Chondrocyte (in vitro differentiated cells): ENCODE results near the gene USP12. TPM values are rescaled to one million over a fixed set of nuclear protein-coding genes. Genes with fewer than 3 reads are reported as not detected.

Experiments
- DNase-seq: peaks from one replicate; pipeline ENCODE4 v3.0.0; 2021; ENCODE audit warnings: mixed read lengths, low spot score
- H3K27ac Mint-ChIP-seq: one replicate; pipeline ENCODE4 v1.8.0; 2021; ENCODE audit warnings: mild to moderate bottlenecking, moderate library complexity, mixed read lengths; ENCODE audit not compliant: unreplicated experiment
- H3K27me3 Mint-ChIP-seq: 2 replicates; pipeline ENCODE4 v1.8.0; 2021; ENCODE audit warnings: low read depth, mixed read lengths
- H3K36me3 Mint-ChIP-seq: 2 replicates; pipeline ENCODE4 v1.8.0; 2021; ENCODE audit warnings: low read depth, mixed read lengths
- H3K4me1 Mint-ChIP-seq: 2 replicates; pipeline ENCODE4 v1.8.0; 2021; ENCODE audit warnings: low read depth, mild to moderate bottlenecking, mixed read lengths
- H3K4me3 Mint-ChIP-seq: one replicate; pipeline ENCODE4 v1.8.0; 2021; ENCODE audit warnings: mild to moderate bottlenecking, moderate library complexity, mixed read lengths; ENCODE audit not compliant: unreplicated experiment
- H3K9me3 Mint-ChIP-seq: 2 replicates; pipeline ENCODE4 v1.8.0; 2021; ENCODE audit warnings: low read depth, mixed read lengths
- total RNA-seq: library from RNA; stranded (reverse); gene quantifications from 3 replicates; pipeline ENCODE4 v1.2.1, GENCODE V29; 2021
- TF ChIP-seq, protein P1 (sequence below): fragments of 200-600 bp; sonication (generic); IDR thresholded peaks from 2 replicates; pipeline ENCODE4 v1.5.0; 2021; ENCODE audit warnings: antibody characterized with exemption, mild to moderate bottlenecking, moderate library complexity

Gene USP12
- total RNA-seq, 1 donor from 2014 or later: 23.2 TPM

DNA sequence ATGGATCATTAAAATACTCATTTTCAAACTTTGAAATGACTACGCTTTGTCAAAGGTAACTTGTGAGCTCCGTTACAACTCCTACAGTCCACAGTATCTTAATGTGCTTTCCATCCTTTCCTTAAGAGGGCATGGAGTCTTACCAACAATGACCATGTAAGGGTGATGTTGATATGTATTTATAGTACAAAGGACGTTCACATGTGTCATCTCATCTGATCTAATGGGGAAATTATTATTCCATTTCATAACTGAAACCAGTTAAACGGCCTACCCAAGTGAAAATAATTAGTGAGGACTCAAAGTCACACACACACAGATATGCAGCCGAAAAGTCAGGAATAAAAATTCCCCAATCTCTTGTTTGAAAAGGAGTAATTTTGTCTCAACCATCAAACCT, 9.6 kb downstream of the USP12 start:
- no peak overlapping the region for H3K27ac Mint-ChIP-seq
- DNase-seq: no peak
- TF ChIP-seq, protein P1, sequence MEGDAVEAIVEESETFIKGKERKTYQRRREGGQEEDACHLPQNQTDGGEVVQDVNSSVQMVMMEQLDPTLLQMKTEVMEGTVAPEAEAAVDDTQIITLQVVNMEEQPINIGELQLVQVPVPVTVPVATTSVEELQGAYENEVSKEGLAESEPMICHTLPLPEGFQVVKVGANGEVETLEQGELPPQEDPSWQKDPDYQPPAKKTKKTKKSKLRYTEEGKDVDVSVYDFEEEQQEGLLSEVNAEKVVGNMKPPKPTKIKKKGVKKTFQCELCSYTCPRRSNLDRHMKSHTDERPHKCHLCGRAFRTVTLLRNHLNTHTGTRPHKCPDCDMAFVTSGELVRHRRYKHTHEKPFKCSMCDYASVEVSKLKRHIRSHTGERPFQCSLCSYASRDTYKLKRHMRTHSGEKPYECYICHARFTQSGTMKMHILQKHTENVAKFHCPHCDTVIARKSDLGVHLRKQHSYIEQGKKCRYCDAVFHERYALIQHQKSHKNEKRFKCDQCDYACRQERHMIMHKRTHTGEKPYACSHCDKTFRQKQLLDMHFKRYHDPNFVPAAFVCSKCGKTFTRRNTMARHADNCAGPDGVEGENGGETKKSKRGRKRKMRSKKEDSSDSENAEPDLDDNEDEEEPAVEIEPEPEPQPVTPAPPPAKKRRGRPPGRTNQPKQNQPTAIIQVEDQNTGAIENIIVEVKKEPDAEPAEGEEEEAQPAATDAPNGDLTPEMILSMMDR: no peak
- H3K4me1 Mint-ChIP-seq: peaks cover 45% of the 10 kb centered on the region
- no peaks in the 10 kb centered on the region for H3K27me3 Mint-ChIP-seq
- H3K9me3 Mint-ChIP-seq: no peaks in the 10 kb centered on the region
- H3K4me3 Mint-ChIP-seq: no peak overlapping the region
- peaks cover 2% of the 10 kb centered on the region for H3K36me3 Mint-ChIP-seq

DNA sequence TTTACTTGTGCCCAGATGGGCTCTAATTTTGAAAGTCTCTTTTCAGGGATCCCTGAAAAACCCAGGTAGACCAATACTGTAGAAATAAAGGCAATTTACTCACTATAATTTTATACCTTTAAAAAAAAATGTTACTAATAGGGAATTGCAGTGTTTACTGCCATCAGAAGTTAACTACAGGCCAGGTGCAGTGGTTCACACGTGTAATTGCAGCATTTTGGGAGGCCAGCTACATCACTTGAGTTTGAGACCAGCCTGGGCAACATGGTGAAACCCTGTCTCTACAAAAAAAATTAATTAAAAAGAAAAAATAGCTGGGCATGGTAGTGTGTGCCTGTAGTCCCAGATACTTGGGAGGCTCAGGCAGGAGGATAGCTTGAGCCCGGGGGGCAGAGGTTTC, 10.2 kb downstream of the USP12 start:
- Mint-ChIP-seq H3K27ac (no peak overlapping the region), H3K4me1 (peaks cover 41% of the 10 kb centered on the region), H3K27me3 (no peaks in the 10 kb centered on the region), H3K4me3 (no peak overlapping the region), H3K36me3 (peaks cover 4% of the 10 kb centered on the region), H3K9me3 (no peaks in the 10 kb centered on the region)
- TF ChIP-seq, protein P1: no peak
- no peak for DNase-seq

DNA sequence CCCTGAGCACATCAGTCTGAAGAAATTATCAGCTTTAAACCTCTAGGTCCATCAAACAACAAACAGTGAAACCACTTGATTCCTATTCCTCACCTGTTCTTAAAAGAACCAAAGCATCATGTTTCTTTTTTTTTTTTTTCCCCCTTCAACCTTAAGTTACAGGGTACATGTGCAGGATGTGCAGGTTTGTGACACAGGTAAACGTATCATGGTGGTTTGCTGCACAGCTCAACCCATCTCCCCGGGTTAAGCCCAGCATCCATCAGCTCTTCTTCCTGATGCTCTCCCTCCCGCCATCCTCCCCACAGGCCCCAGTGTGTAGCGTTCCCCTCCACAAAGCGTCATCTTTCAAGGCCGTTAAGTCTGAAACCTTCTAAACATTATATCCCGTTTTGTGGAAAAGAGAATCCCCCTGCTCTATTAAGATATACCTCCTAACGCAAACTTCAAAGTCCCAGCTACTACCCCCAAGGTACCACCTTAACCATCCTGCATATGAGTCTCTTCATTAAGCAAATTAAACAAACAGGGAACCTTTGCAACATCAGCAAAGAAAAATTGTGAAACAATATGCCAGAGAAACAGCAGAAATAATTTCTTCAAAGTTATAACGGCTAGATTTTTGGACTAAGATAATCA, 10.8 kb downstream of the USP12 start:
- Mint-ChIP-seq H3K4me1 (peaks cover 36% of the 10 kb centered on the region), H3K9me3 (peaks cover 5% of the 10 kb centered on the region), H3K36me3 (peaks cover 7% of the 10 kb centered on the region), H3K27me3 (no peaks in the 10 kb centered on the region), H3K27ac (no peak overlapping the region), H3K4me3 (no peak overlapping the region)
- no peak for DNase-seq
- TF ChIP-seq, protein P1: no peak

DNA sequence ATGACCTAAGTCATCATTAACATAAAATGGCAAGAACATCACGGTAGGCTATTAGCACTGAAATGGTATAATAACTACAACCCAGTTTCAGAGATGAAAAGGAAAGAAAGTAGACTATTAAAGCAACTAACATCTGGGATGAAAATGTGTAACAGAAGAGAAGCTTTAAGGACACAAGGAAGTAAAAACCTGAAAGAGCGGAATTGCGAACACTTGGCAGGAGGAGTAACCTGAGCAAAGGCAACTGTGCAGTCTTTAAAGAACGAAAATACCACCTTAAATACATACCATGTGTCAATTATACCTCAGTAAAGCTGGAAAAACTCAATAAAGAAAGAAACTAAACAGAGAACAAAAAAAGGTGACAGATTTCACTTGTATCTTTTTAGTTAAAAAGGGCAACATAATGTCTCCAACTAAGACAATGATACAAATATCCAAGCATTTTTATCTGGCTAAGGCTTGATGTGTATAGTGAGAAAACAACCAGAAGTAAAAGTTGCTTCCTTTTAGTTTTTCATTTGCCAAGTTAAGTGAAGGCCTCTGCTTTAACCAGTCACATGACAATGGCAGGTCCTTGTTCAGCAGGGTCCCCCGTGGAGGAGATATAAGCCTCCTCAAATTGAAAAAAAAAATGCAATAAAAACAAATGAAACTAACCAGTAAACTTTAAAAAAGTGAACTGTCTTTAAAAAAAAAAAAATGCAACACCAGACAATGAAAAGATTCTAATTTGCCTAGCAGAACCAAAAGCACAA, 11.6 kb downstream of the USP12 start:
- peaks cover 7% of the 10 kb centered on the region for H3K36me3 Mint-ChIP-seq
- H3K4me3 Mint-ChIP-seq: no peak overlapping the region
- TF ChIP-seq, protein P1: no peak
- peaks cover 30% of the 10 kb centered on the region for H3K4me1 Mint-ChIP-seq
- no peaks in the 10 kb centered on the region for H3K27me3 Mint-ChIP-seq
- H3K9me3 Mint-ChIP-seq: peaks cover 5% of the 10 kb centered on the region
- no peak for DNase-seq
- H3K27ac Mint-ChIP-seq: no peak overlapping the region

DNA sequence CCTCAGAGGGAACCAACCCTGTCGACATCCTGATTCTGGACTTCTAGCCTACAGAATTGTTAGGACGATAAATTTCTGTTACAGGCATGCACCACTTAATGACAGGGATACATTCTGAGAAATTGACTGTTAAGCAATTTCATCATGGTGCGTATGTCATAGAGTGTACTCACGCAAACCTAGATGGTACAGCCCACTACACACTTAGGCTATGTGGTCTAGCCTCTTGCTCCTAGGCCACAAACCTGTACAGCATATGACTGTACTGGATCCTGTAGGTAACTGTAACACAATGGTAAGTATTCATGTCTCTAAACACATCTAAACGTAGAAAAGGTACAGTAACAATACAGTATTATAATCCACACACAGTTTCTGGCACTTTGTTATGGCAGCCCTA, 13.3 kb downstream of the USP12 start:
- peaks cover 7% of the 10 kb centered on the region for H3K36me3 Mint-ChIP-seq
- no peaks in the 10 kb centered on the region for H3K27me3 Mint-ChIP-seq
- no peak for DNase-seq
- H3K27ac Mint-ChIP-seq: no peak overlapping the region
- TF ChIP-seq, protein P1: no peak
- H3K9me3 Mint-ChIP-seq: peaks cover 5% of the 10 kb centered on the region
- H3K4me1 Mint-ChIP-seq: peaks cover 29% of the 10 kb centered on the region
- no peak overlapping the region for H3K4me3 Mint-ChIP-seq
